Thoracic aorta (tissue), 2 donors: ENCODE measurements around the gene PLCXD1. TPM values are rescaled to one million over a fixed set of nuclear protein-coding genes. Genes with fewer than 3 reads are reported as not detected.
"Not testable (repeated sequence)": the region's sequence is repeated elsewhere in the genome, so short reads cannot be mapped to it uniquely, and the experiment has no call there.

Experiments
- ATAC-seq: fragments of 150-250 bp; one replicate; pipeline ENCODE4 v1.8.0; 2017; ENCODE audit warnings: low read depth; ENCODE audit not compliant: insufficient number of reproducible peaks, low FRiP score
- DNase-seq: peaks from one replicate; pipeline ENCODE4 v3.0.0-alpha.2; 2020; ENCODE audit warnings: low spot score
- H3K27ac ChIP-seq, 2 donors: fragments of 200-600 bp; sonication (generic); 1 replicate in 1 of 2; 2 replicates in 1 of 2; pipeline ENCODE4 v1.5.1; 2016; ENCODE audit warnings: mild to moderate bottlenecking in 2 of 2, moderate library complexity in 2 of 2
- H3K27me3 ChIP-seq: fragments of 200-600 bp; sonication (generic); replicated peaks from 2 replicates; pipeline ENCODE4 v1.6.0; 2016; ENCODE audit warnings: mild to moderate bottlenecking; ENCODE audit not compliant: insufficient read depth
- H3K36me3 ChIP-seq: fragments of 200-600 bp; sonication (generic); one replicate; pipeline ENCODE4 v1.5.1; 2016
- H3K4me1 ChIP-seq, 2 donors: fragments of 200-600 bp; sonication (generic); 1 replicate in 1 of 2; 2 replicates in 1 of 2; pipeline versions ENCODE4 v1.5.1 to v1.6.0; 2016; ENCODE audit warnings: low read depth in 2 of 2, mild to moderate bottlenecking in 1 of 2; ENCODE audit not compliant: control insufficient read depth in 1 of 2
- H3K4me3 ChIP-seq: fragments of 200-600 bp; sonication (generic); 2 replicates; pipeline ENCODE4 v1.5.1; 2016; ENCODE audit warnings: mild to moderate bottlenecking
- H3K9me3 ChIP-seq: fragments of 200-600 bp; sonication (generic); 2 replicates; pipeline ENCODE4 v1.5.1; 2016
- CTCF ChIP-seq: fragments of 200-600 bp; sonication (generic); IDR thresholded peaks from one replicate; pipeline ENCODE4 v1.5.1; 2019; ENCODE audit warnings: antibody characterized with exemption
- total RNA-seq, 2 donors: library from RNA; depleted of rRNA; stranded (reverse); fragments of >200 nt; gene quantifications; one replicate each; pipeline versions ENCODE4 v1.1.0 to v1.2.3, GENCODE V29; 2016

Gene PLCXD1
- total RNA-seq, 2 donors from 2014 or later: 14.5 to 29.0 TPM

GRCh38 chrX:320126-320783, 39.1 kb downstream of the PLCXD1 start:
- H3K36me3 ChIP-seq: peaks cover 6% of the 10 kb centered on the region
- DNase-seq (no peak), ATAC-seq (no peak)
- H3K9me3 ChIP-seq: no peaks in the 10 kb centered on the region
- H3K27me3 ChIP-seq: no peaks in the 10 kb centered on the region
- peaks cover 14 to 15% of the 10 kb centered on the region in 2 donors for H3K4me1 ChIP-seq
- no peak for TF ChIP-seq CTCF
- peak overlapping the region; percentile 90 for H3K4me3 ChIP-seq
- no peak overlapping the region for H3K27ac ChIP-seq

GRCh38 chrX:323721-324628, 42.8 kb downstream of the PLCXD1 start:
- H3K4me3 ChIP-seq: no peak overlapping the region
- H3K27ac ChIP-seq: no peak overlapping the region
- H3K27me3 ChIP-seq: no peaks in the 10 kb centered on the region
- ATAC-seq: no peak
- H3K36me3 ChIP-seq: no peaks in the 10 kb centered on the region
- H3K4me1 ChIP-seq: peaks cover 14 to 15% of the 10 kb centered on the region in 2 donors
- DNase-seq: peak; percentile 41
- no peak for TF ChIP-seq CTCF
- H3K9me3 ChIP-seq: no peaks in the 10 kb centered on the region

- not testable (repeated sequence) for DNase-seq, ATAC-seq, H3K4me3 ChIP-seq, H3K36me3 ChIP-seq, H3K9me3 ChIP-seq, H3K27ac ChIP-seq, H3K27me3 ChIP-seq
- H3K4me1 ChIP-seq: peaks cover 12 to 13% of the 10 kb centered on the region in 2 donors
Measured at GRCh38 chrX:324664-325063, 43.5 kb downstream of the PLCXD1 start.

GRCh38 chrX:327660-328126, 46.5 kb downstream of the PLCXD1 start:
- DNase-seq: no peak
- Histone ChIP-seq H3K27me3 (no peaks in the 10 kb centered on the region), H3K36me3 (no peaks in the 10 kb centered on the region), H3K9me3 (no peaks in the 10 kb centered on the region), H3K4me1 (peaks cover 4 to 11% of the 10 kb centered on the region in 2 donors), H3K4me3 (no peak overlapping the region), H3K27ac (no peak overlapping the region)
- ATAC-seq: no peak
- TF ChIP-seq CTCF: no peak

GRCh38 chrX:329291-329910, 48.2 kb downstream of the PLCXD1 start:
- Histone ChIP-seq H3K9me3 (no peaks in the 10 kb centered on the region), H3K36me3 (no peaks in the 10 kb centered on the region), H3K4me1 (peaks cover 4 to 11% of the 10 kb centered on the region in 2 donors), H3K4me3 (no peak overlapping the region), H3K27me3 (no peaks in the 10 kb centered on the region), H3K27ac (no peak overlapping the region)
- no peak for ATAC-seq
- no peak for DNase-seq
- TF ChIP-seq CTCF: no peak

GRCh38 chrX:330141-330725, 49.1 kb downstream of the PLCXD1 start:
- not testable (repeated sequence) for H3K4me3 ChIP-seq, H3K9me3 ChIP-seq, H3K27me3 ChIP-seq, DNase-seq, H3K27ac ChIP-seq, ATAC-seq, H3K36me3 ChIP-seq
- H3K4me1 ChIP-seq: peaks cover 4 to 11% of the 10 kb centered on the region in 2 donors
